K562 (cell line): Measurements from ENCODE around the gene PLD1. TPM values are rescaled to one million over a fixed set of nuclear protein-coding genes. Genes with fewer than 3 reads are reported as not detected.

ENCODE experiments used
- ATAC-seq: fragments of 200-7000 bp; cut with Tn5 transposase; 3 replicates; pipeline ENCODE4 v1.9.1; 2020; ENCODE audit warnings: moderate library complexity
- BruUV-seq: library from RNA; stranded (reverse); fragments of 400-500 nt; replicated peaks from 2 replicates; lab custom pipeline; 2021; lab: Mats Ljungman, UMichigan
- CTCF ChIA-PET: fragments of 300-600 bp; formaldehyde crosslinking; extraction: SDS; loops from one replicate; lab custom pipeline; 2021; ENCODE audit warnings: low intra/inter-chr PET ratio; lab: Yijun Ruan, JAX
- POLR2A ChIA-PET: fragments of 300-600, 350-650 bp; sonication (Branson Sonifier 250); formaldehyde crosslinking; extraction: SDS; loops from one replicate; lab custom pipeline; 2021; ENCODE audit warnings: antibody characterized with exemption, inconsistent platforms; lab: Yijun Ruan, JAX
- DNase-seq, 4 experiments: peaks; one replicate each; pipeline versions ENCODE4 v3.0.0 to v3.0.0-alpha.2; 2011 to 2018; ENCODE audit warnings: low spot score in 3 of 4, mixed read lengths in 3 of 4; ENCODE audit errors: extremely low read depth in 1 of 4
- FAIRE-seq: peaks from 2 replicates; lab custom pipeline; 2011; peaks lifted over from hg19 to GRCh38; lab: Jason Lieb, UNC
- H2AFZ ChIP-seq: 2 replicates; pipeline ENCODE4 v1.6.0; 2011; ENCODE audit warnings: low read depth, low read length, control low read depth, inconsistent platforms
- H3K27ac ChIP-seq: fragments of 200-600 bp; 3 replicates; pipeline ENCODE4 v1.8.0; 2011; ENCODE audit warnings: low read depth, mild to moderate bottlenecking, control low read depth, inconsistent platforms, low read length, moderate library complexity, mixed read lengths; ENCODE audit errors: extremely low read depth
- H3K27me3 ChIP-seq, 2 experiments: fragments of 300-600 bp in 1 of 2; 2 replicates in 1 of 2; 3 replicates in 1 of 2; pipeline versions ENCODE4 v1.6.0 to v1.8.0; 2011; ENCODE audit warnings: inconsistent platforms in 2 of 2, low read length in 2 of 2, mild to moderate bottlenecking in 1 of 2, mixed read lengths in 1 of 2, moderate library complexity in 1 of 2; ENCODE audit not compliant: control insufficient read depth in 2 of 2, insufficient read depth in 2 of 2
- H3K36me3 ChIP-seq: fragments of 300-600 bp; 3 replicates; pipeline ENCODE4 v1.8.0; 2011; ENCODE audit warnings: mild to moderate bottlenecking, low read length, inconsistent platforms; ENCODE audit not compliant: control insufficient read depth, insufficient read depth
- H3K4me1 ChIP-seq, 2 experiments: fragments of 200-600 bp in 1 of 2; replicated peaks in 1 of 2; 2 replicates in 1 of 2; 3 replicates in 1 of 2; pipeline versions ENCODE4 v1.5.1 to v1.8.0; 2011; ENCODE audit warnings: inconsistent platforms in 2 of 2, low read length in 2 of 2, mild to moderate bottlenecking in 1 of 2, mixed read lengths in 1 of 2, moderate library complexity in 1 of 2; ENCODE audit not compliant: control insufficient read depth in 2 of 2, insufficient read depth in 2 of 2
- H3K4me2 ChIP-seq: 2 replicates; pipeline ENCODE4 v1.6.1; 2011; ENCODE audit warnings: low read length, control low read depth, inconsistent platforms, mixed read lengths; ENCODE audit not compliant: insufficient read depth
- H3K4me3 ChIP-seq: fragments of 200-600 bp; sonication (generic), shearing (Covaris generic); 2 replicates; pipeline ENCODE4 v1.5.1; 2016; ENCODE audit warnings: control low read depth, inconsistent platforms
- H3K79me2 ChIP-seq: fragments of 200-600 bp; 3 replicates; pipeline ENCODE4 v1.8.0; 2011; ENCODE audit warnings: low read length, inconsistent platforms; ENCODE audit not compliant: control insufficient read depth, insufficient read depth
- H3K9ac ChIP-seq, 2 experiments: 2 replicates each; pipeline versions ENCODE4 v1.6.0 to v1.6.1; 2011; ENCODE audit warnings: low read depth in 2 of 2, low read length in 2 of 2, control low read depth in 1 of 2, inconsistent platforms in 1 of 2, mild to moderate bottlenecking in 1 of 2, mixed read lengths in 1 of 2; ENCODE audit not compliant: insufficient read depth in 1 of 2
- H3K9me1 ChIP-seq: one replicate; pipeline ENCODE4 v1.6.0; 2011; ENCODE audit warnings: inconsistent platforms, mild to moderate bottlenecking, low read length, moderate library complexity; ENCODE audit not compliant: control insufficient read depth, insufficient read depth
- H3K9me3 ChIP-seq: replicated peaks from 2 replicates; pipeline ENCODE4 v1.5.1; 2011; ENCODE audit warnings: low read depth, low read length, inconsistent platforms; ENCODE audit not compliant: control insufficient read depth, insufficient read depth
- H4K20me1 ChIP-seq: replicated peaks from 2 replicates; pipeline ENCODE4 v1.6.1; 2011; ENCODE audit warnings: low read length, inconsistent platforms, mixed read lengths; ENCODE audit not compliant: control insufficient read depth, insufficient read depth
- E2F3 ChIP-seq: fragments of 250-450 bp; sonication (Bioruptor Pico); IDR thresholded peaks from 2 replicates; pipeline ENCODE4 v1.4.0; 2020; ENCODE audit warnings: mild to moderate bottlenecking
- HCFC1 ChIP-seq: IDR thresholded peaks from 2 replicates; pipeline ENCODE4 v1.6.1; 2012; ENCODE audit warnings: low read depth, low read length, improper control_type of control experiment
- HDAC2 ChIP-seq: fragments of 450-650 bp; IDR thresholded peaks from 2 replicates; pipeline ENCODE4 v1.6.1; 2016; ENCODE audit warnings: mild to moderate bottlenecking
- SNRNP70 ChIP-seq: fragments of 200-400 bp; formaldehyde crosslinking; optimal IDR thresholded peaks from 2 replicates; pipeline ENCODE3; 2017; ENCODE audit warnings: low read depth, low read length
- ZNF586 ChIP-seq: fragments of 450-650 bp; formaldehyde crosslinking; conservative IDR thresholded peaks from 2 replicates; pipeline ENCODE4 v1.4.0; 2020; ENCODE audit warnings: mild to moderate bottlenecking, moderate library complexity
- ZNF76 ChIP-seq: fragments of 250-450 bp; sonication (Bioruptor Pico); IDR thresholded peaks from 2 replicates; pipeline ENCODE4 v1.4.0; 2020; ENCODE audit warnings: mild to moderate bottlenecking, moderate library complexity, borderline replicate concordance
- WGBS: fragments of 100-300 bp; shearing (Covaris generic); methylation state at CpG from one replicate; pipeline ENCODE4 v1.1.6; 2016; ENCODE audit warnings: low coverage, mixed read lengths; ENCODE audit not compliant: insufficient coverage; ENCODE audit errors: missing lambda C conversion rate; 5-methylcytosine and 5-hydroxymethylcytosine counted together
- in situ Hi-C: fragments of 300-500 bp; cut with MboI; formaldehyde crosslinking; loops from 4 replicates; pipeline ENCODE4 v1.15.0; 2018; ENCODE audit warnings: inconsistent platforms, mixed read lengths
- intact Hi-C: fragments of 100-400 bp; cut with micrococcal nuclease; formaldehyde crosslinking; loops from 2 replicates; pipeline ENCODE4 v1.14.2; 2022
- polyA plus RNA-seq, 8 experiments: library from polyadenylated mRNA; depleted of rRNA in 4 of 8; stranded (reverse) in 5 of 8; unstranded in 3 of 8; fragments of >200 nt; fragmentation: Nextera tagmentation in 2 of 8; fragmentation: Illumina TruSeq in 1 of 8; extraction: Ambion mirVana in 2 of 8; extraction: Trizol in 1 of 8; gene quantifications; 2 replicates each; pipeline versions ENCODE4 v1.2.1 to v1.2.3, GENCODE V29; 2011 to 2014; ENCODE audit warnings: inconsistent platforms in 1 of 8, missing spikeins in 1 of 8
- total RNA-seq, 7 experiments: library from RNA; depleted of rRNA in 6 of 7; stranded (reverse); fragments of >200 nt in 6 of 7; fragmentation: Illumina TruSeq in 2 of 7; extraction: Trizol in 2 of 7; gene quantifications; 2 replicates each; pipeline versions ENCODE4 v1.2.1 to v1.2.3, GENCODE V29; 2011 to 2021; ENCODE audit warnings: low replicate concordance in 1 of 7
- TF ChIP-seq, protein P1 (sequence below), 2 experiments: fragments of 450-650 bp in 1 of 2; sonication (generic) in 1 of 2; formaldehyde crosslinking; conservative IDR thresholded peaks; 2 replicates each; pipeline versions ENCODE4 v1.4.0 to v1.8.1; 2020 to 2022; ENCODE audit warnings: mild to moderate bottlenecking in 1 of 2, missing genetic modification reagents in 1 of 2
- TF ChIP-seq, protein P2 (sequence below): fragments of 250-450 bp; sonication (Bioruptor Pico); IDR thresholded peaks from 2 replicates; pipeline ENCODE4 v1.8.0; 2022; ENCODE audit warnings: inconsistent platforms

PLD1 gene
- total and polyA plus RNA-seq, 9 of the 15 experiments (the other 6 are each of a cell fraction or from before 2014, with no cell fraction given), result 8.4 to 26.1 (median 18.6) TPM

DNA sequence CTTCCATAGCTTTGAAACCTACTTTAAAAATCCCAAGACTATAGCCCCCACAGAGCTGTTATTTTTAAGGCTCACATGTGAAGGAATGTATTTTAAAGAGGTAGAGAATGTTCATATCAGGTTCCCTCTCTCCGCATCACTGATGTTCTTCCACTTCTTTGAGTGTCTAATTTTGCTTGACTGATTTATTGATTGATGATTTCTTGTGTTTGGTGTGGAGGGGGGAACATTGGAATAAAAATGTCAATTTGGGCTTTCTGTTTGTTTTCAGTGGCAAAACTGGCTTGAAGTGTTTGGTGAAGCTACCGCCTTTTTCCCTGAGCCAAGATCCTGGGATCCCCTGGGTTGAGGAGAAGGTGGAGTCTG, 30.1 kb upstream of the PLD1 start:
- TF ChIP-seq HDAC2 (no peak), HCFC1 (no peak), SNRNP70 (no peak), E2F3 (CRISPR knock-in tag) (no peak), ZNF76 (CRISPR knock-in tag) (no peak), ZNF586 (no peak)
- TF ChIP-seq, protein P1, sequence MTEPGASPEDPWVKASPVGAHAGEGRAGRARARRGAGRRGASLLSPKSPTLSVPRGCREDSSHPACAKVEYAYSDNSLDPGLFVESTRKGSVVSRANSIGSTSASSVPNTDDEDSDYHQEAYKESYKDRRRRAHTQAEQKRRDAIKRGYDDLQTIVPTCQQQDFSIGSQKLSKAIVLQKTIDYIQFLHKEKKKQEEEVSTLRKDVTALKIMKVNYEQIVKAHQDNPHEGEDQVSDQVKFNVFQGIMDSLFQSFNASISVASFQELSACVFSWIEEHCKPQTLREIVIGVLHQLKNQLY (CRISPR knock-in tag; conservative IDR thresholded peaks at IDR 0.05), result no peak
- TF ChIP-seq, protein P2, sequence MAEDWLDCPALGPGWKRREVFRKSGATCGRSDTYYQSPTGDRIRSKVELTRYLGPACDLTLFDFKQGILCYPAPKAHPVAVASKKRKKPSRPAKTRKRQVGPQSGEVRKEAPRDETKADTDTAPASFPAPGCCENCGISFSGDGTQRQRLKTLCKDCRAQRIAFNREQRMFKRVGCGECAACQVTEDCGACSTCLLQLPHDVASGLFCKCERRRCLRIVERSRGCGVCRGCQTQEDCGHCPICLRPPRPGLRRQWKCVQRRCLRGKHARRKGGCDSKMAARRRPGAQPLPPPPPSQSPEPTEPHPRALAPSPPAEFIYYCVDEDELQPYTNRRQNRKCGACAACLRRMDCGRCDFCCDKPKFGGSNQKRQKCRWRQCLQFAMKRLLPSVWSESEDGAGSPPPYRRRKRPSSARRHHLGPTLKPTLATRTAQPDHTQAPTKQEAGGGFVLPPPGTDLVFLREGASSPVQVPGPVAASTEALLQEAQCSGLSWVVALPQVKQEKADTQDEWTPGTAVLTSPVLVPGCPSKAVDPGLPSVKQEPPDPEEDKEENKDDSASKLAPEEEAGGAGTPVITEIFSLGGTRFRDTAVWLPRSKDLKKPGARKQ (CRISPR knock-in tag), result no peak
- H3K4me1 ChIP-seq, result peaks cover 0 to 2% of the 10 kb centered on the region in 2 experiments; a peak in 2 of 5 replicates
- no peaks in the 10 kb centered on the region for H3K9me3 ChIP-seq
- no peaks in the 10 kb centered on the region for H3K79me2 ChIP-seq
- peak overlapping the region in 1 of 2 experiments; percentile 22; a peak in 1 of 4 replicates for H3K9ac ChIP-seq
- in situ Hi-C loops, result no loop called here
- 80% methylated on average over 2 of the region's 2 CpGs for WGBS
- FAIRE-seq (no peak), DNase-seq (no peak), ATAC-seq (no peak)
- CTCF ChIA-PET, result no interaction called here
- no peaks in the 10 kb centered on the region for H3K9me1 ChIP-seq
- no peaks in the 10 kb centered on the region for H4K20me1 ChIP-seq
- no peak overlapping the region for H3K4me3 ChIP-seq
- H2AFZ ChIP-seq, result no peak overlapping the region
- no peaks in the 10 kb centered on the region for H3K27me3 ChIP-seq
- H3K36me3 ChIP-seq, result no peaks in the 10 kb centered on the region
- POLR2A ChIA-PET, result interaction anchor here (1.3 kb wide), 1 partner anchor 226 kb away, joined by 3 read pairs; no protein-coding TSS in a partner anchor
- intact Hi-C loops, result no loop called here
- BruUV-seq, result no TSS peak
- no peak overlapping the region for H3K4me2 ChIP-seq
- H3K27ac ChIP-seq, result no peak overlapping the region
